T-cell (primary cell): ENCODE results near the gene CPSF4. TPM values are rescaled to one million over a fixed set of nuclear protein-coding genes. Genes with fewer than 3 reads are reported as not detected.

Experiments
- ATAC-seq, 4 experiments: fragments of 200-7000 bp in 3 of 4; fragments of 150-1000 bp in 1 of 4; cut with Tn5 transposase; replicated peaks in 1 of 4; 1 replicate in 3 of 4; 2 replicates in 1 of 4; pipeline ENCODE4 v1.10.0; 2021; ENCODE audit warnings: moderate library complexity in 3 of 4, mild to moderate bottlenecking in 2 of 4, moderate number of reproducible peaks in 1 of 4
- CTCF ChIA-PET, 2 donors: fragments of 300-600 bp; sonication (Branson Sonifier 250); formaldehyde crosslinking; loops; one replicate each; lab custom pipeline; 2022; ENCODE audit warnings: antibody characterized with exemption in 2 of 2; lab: Charles Lee
- POLR2A ChIA-PET, 2 donors: fragments of 300-600 bp; sonication (Branson Sonifier 250); formaldehyde crosslinking; loops; one replicate each; lab custom pipeline; 2022; ENCODE audit warnings: antibody characterized with exemption in 2 of 2; lab: Charles Lee
- DNase-seq, 35 experiments: peaks; one replicate each; pipeline versions ENCODE4 v3.0.0 to v3.0.0-alpha.2; 2013 to 2023
- H3K27ac ChIP-seq: one replicate; pipeline ENCODE4 v1.5.1; 2013; ENCODE audit warnings: low read length
- H3K27me3 ChIP-seq, 2 experiments: replicated peaks in 1 of 2; 1 replicate in 1 of 2; 2 replicates in 1 of 2; pipeline versions ENCODE4 v1.6.1 to v1.7.0; 2013; ENCODE audit warnings: low read length in 1 of 2, mixed read lengths in 1 of 2; ENCODE audit not compliant: control insufficient read depth in 2 of 2, insufficient read depth in 2 of 2; ENCODE audit errors: extremely low read depth in 1 of 2
- H3K36me3 ChIP-seq, 2 donors: 1 replicate in 1 of 2; 2 replicates in 1 of 2; pipeline versions ENCODE4 v1.6.1 to v1.7.0; 2013; ENCODE audit warnings: low read length in 1 of 2; ENCODE audit not compliant: control insufficient read depth in 2 of 2, insufficient read depth in 1 of 2; ENCODE audit errors: extremely low read depth in 1 of 2
- H3K4me1 ChIP-seq, 2 experiments: 1 replicate in 1 of 2; 2 replicates in 1 of 2; pipeline versions ENCODE4 v1.6.1 to v1.7.0; 2013; ENCODE audit warnings: low read length in 2 of 2, mixed read lengths in 1 of 2; ENCODE audit not compliant: insufficient read depth in 2 of 2, control insufficient read depth in 1 of 2; ENCODE audit errors: extremely low read depth in 1 of 2
- H3K4me3 ChIP-seq, 2 donors: 1 replicate in 1 of 2; 2 replicates in 1 of 2; pipeline versions ENCODE4 v1.5.1 to v1.7.0; 2013; ENCODE audit warnings: mild to moderate bottlenecking in 2 of 2, low read length in 1 of 2, moderate library complexity in 1 of 2; ENCODE audit not compliant: control insufficient read depth in 1 of 2; ENCODE audit errors: extremely low read depth in 1 of 2
- H3K9me3 ChIP-seq: 2 replicates; pipeline ENCODE4 v1.7.0; 2013
- H3K27ac Mint-ChIP-seq, 2 donors: one replicate each; pipeline ENCODE4 v1.8.0; 2020 to 2021; ENCODE audit warnings: mild to moderate bottlenecking in 2 of 2, mixed read lengths in 2 of 2
- H3K27me3 Mint-ChIP-seq, 2 donors: one replicate each; pipeline ENCODE4 v1.8.0; 2021 to 2022; ENCODE audit warnings: mixed read lengths in 2 of 2
- H3K36me3 Mint-ChIP-seq: one replicate; pipeline ENCODE4 v1.8.0; 2021; ENCODE audit warnings: mixed read lengths
- H3K4me1 Mint-ChIP-seq, 3 donors: one replicate each; pipeline ENCODE4 v1.8.0; 2020 to 2022; ENCODE audit warnings: mixed read lengths in 3 of 3, mild to moderate bottlenecking in 1 of 3
- H3K4me3 Mint-ChIP-seq, 3 donors: one replicate each; pipeline ENCODE4 v1.8.0; 2020 to 2022; ENCODE audit warnings: mild to moderate bottlenecking in 3 of 3, mixed read lengths in 3 of 3, moderate library complexity in 3 of 3
- H3K9me3 Mint-ChIP-seq, 3 donors: one replicate each; pipeline ENCODE4 v1.8.0; 2020 to 2022; ENCODE audit warnings: mixed read lengths in 3 of 3
- WGBS: methylation state at CpG from one replicate; pipeline ENCODE4 v1.1.5; 2013; ENCODE audit warnings: missing lambda C conversion rate; ENCODE audit not compliant: insufficient coverage; 5-methylcytosine and 5-hydroxymethylcytosine counted together
- total RNA-seq, 35 experiments: library from RNA in 6 of 35; stranded (reverse) in 6 of 35; fragments of 120-200 nt in 1 of 35; gene quantifications; one replicate each; pipeline versions ENCODE4 v1.2.1 to v1.2.4 and lab custom pipeline; 2013 to 2026

The CPSF4 gene
- total RNA-seq, 5 donors from 2014 or later (not counting 1 experiment from before 2014, with no cell fraction given) = 44.4 to 58.1 (median 52.3) TPM

DNA sequence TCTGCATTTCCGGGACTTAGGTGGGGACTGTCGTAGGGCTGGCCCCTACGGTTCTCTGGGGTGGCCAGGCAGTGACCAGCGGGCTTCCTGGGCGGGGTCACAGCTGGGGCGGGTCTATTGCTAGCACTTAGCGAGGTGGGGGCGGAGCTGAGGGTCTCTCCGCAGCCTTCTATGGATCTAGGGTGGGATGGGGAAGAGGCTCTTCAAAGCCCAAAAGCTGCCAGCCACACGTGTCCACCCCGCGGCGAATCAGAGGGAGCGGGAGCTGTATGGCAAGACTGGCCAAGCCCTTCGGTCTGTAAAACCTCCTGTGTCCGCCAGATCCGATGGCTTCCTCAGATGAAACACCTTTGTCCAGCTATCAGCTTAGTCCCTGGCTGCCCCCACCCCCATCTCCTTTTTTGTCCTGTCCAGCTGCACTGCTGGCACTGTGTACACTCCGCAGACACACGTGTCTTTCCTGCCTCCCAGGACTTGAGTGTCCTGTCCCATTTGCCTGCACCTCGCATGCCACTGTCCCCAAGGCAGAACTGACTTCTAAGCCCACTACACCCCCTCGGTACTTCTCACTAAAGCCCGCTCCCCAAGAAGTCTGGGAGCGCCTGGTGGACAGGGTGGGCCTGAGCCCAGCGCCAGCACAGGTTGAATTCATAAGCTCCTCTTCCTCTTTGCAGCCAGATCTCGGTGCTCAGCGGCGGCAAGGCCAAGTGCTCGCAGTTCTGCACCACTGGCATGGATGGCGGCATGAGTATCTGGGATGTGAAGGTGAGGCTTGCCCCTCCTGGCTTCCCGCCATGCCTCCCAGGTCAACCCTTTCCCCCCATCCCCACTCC, 45.2 kb upstream of the CPSF4 start:
- DNase-seq = peak in 1 of 35 experiments; percentile 13
- ChIA-PET POLR2A (interaction anchor here (0.5 to 2.1 kb wide), 5 partner anchors 13 to 26 kb away, joined by 3 to 9 read pairs (median 3); partner anchors contain the start of genes BUD31 (in 1 of the 2) and PDAP1 (in 1 of the 2)), CTCF (interaction anchor here (0.5 to 1.0 kb wide), 6 partner anchors 12 to 1675 kb away, joined by 3 to 5 read pairs (median 4); partner anchors contain the start of genes BUD31 (in 1 of the 2) and PDAP1 (in 1 of the 2))
- Histone ChIP-seq H3K4me3 (peak overlapping the region; percentile 46 to 52), H3K4me1 (peaks cover 8 to 26% of the 10 kb centered on the region in 2 experiments), H3K9me3 (no peaks in the 10 kb centered on the region), H3K27ac (peak overlapping the region; percentile 48), H3K36me3 (peaks cover 22 to 84% of the 10 kb centered on the region in 2 donors), H3K27me3 (no peaks in the 10 kb centered on the region)
- ATAC-seq = no peak
- Mint-ChIP-seq H3K4me3 (peak overlapping the region; percentile 77 to 81 (median 79)), H3K4me1 (peaks cover 18 to 30% (median 26%) of the 10 kb centered on the region in 3 donors), H3K27me3 (no peaks in the 10 kb centered on the region), H3K36me3 (peaks cover 15% of the 10 kb centered on the region), H3K27ac (peak overlapping the region; percentile 88 to 91), H3K9me3 (no peaks in the 10 kb centered on the region)
- 91% methylated on average over 18 of the region's 30 CpGs for WGBS

- CTCF ChIA-PET = interaction anchor here in 1 of 2 donors (0.5 to 0.7 kb wide), 2 partner anchors 56 to 57 kb away, joined by 3 to 4 read pairs; no protein-coding TSS in a partner anchor
- H3K9me3 ChIP-seq = no peaks in the 10 kb centered on the region
- POLR2A ChIA-PET = interaction anchor here (0.8 to 2.1 kb wide), 2 partner anchors 14 to 20 kb away, joined by 3 to 9 read pairs; partner anchors contain the start of genes BUD31 (in 1 of the 2) and PDAP1 (in 1 of the 2)
- WGBS = 82% methylated on average over 4 of the region's 4 CpGs
- Mint-ChIP-seq H3K9me3 (no peaks in the 10 kb centered on the region), H3K27ac (peak overlapping the region; percentile 88 to 91), H3K4me1 (peaks cover 18 to 34% (median 26%) of the 10 kb centered on the region in 3 donors), H3K4me3 (peak overlapping the region in 2 of 3 donors; percentile 77 to 81), H3K36me3 (peaks cover 19% of the 10 kb centered on the region), H3K27me3 (no peaks in the 10 kb centered on the region)
- H3K27me3 ChIP-seq = no peaks in the 10 kb centered on the region
- H3K36me3 ChIP-seq = peaks cover 21 to 87% of the 10 kb centered on the region in 2 donors
- peaks cover 8 to 26% of the 10 kb centered on the region in 2 experiments for H3K4me1 ChIP-seq
- DNase-seq (no peak), ATAC-seq (no peak)
- H3K27ac ChIP-seq = peak overlapping the region; percentile 11
- H3K4me3 ChIP-seq = no peak overlapping the region
Measured at GRCh38 chr7:99394188-99394502, 44.6 kb upstream of the CPSF4 start.

DNA sequence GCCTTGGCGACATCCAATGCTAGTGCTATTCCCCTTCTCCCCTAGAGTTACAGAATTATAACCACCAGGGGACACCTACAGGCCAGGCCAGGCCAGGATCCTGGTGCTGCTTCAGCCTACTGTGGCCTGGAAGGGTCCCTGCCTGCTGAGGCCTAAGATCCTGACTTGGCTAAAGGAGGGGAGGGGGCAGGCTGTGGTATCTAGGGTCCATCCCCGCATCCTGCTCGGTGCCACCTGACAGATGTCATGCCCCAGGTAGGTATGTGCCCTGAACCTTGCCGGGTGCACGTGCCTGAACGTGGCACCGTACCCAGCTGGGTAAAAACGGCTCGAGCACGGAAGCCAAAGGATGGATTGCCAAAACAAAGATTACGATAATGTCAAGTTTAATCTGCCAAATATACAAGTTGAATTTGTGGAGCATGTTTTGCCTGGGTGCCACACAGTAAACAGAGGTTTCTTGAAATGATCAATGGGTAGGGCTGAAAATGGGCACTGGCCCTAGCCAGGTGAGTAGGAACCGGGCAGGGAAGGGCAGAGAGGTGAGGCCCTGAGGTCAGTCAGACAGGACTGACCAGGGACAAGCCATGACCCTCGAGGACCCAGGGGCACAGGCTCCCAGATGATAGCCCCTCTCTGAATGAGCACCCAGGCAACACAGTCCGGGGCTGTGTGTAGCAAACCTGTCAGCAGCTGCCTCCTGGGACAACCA, 43.0 kb upstream of the CPSF4 start:
- CTCF ChIA-PET = no interaction called here
- peaks cover 15% of the 10 kb centered on the region for H3K36me3 Mint-ChIP-seq

GRCh38 chr7:99396418-99397296, 42.1 kb upstream of the CPSF4 start:
- ATAC-seq (no peak), DNase-seq (no peak)
- Histone ChIP-seq H3K9me3 (no peaks in the 10 kb centered on the region), H3K4me3 (no peak overlapping the region), H3K27me3 (no peaks in the 10 kb centered on the region), H3K4me1 (peaks cover 8 to 26% of the 10 kb centered on the region in 2 experiments), H3K27ac (no peak overlapping the region), H3K36me3 (peaks cover 20 to 83% of the 10 kb centered on the region in 2 donors)
- ChIA-PET POLR2A (interaction anchor here in 1 of 2 donors (0.6 kb wide), 1 partner anchor 24 kb away, joined by 3 read pairs; no protein-coding TSS in a partner anchor), CTCF (no interaction called here)
- 76% methylated on average over 7 of the region's 21 CpGs for WGBS
- Mint-ChIP-seq H3K9me3 (no peaks in the 10 kb centered on the region), H3K36me3 (peaks cover 20% of the 10 kb centered on the region), H3K4me1 (peaks cover 24 to 34% (median 30%) of the 10 kb centered on the region in 3 donors), H3K4me3 (no peak overlapping the region), H3K27me3 (no peaks in the 10 kb centered on the region), H3K27ac (peak overlapping the region in 1 of 2 donors; percentile 52)

More for the DNA sequence above, 43.0 kb upstream of the CPSF4 start:
- no peaks in the 10 kb centered on the region for H3K9me3 ChIP-seq
- H3K27me3 ChIP-seq = no peaks in the 10 kb centered on the region
- no peak overlapping the region for H3K4me3 ChIP-seq
- Mint-ChIP-seq H3K4me3 (no peak overlapping the region), H3K27me3 (no peaks in the 10 kb centered on the region), H3K4me1 (peaks cover 19 to 34% (median 28%) of the 10 kb centered on the region in 3 donors), H3K27ac (peak overlapping the region in 1 of 2 donors; percentile 46), H3K9me3 (no peaks in the 10 kb centered on the region)
- ATAC-seq (no peak), DNase-seq (no peak)
- peaks cover 8 to 26% of the 10 kb centered on the region in 2 experiments for H3K4me1 ChIP-seq
- WGBS = 92% methylated on average over 13 of the region's 14 CpGs
- POLR2A ChIA-PET = interaction anchor here in 1 of 2 donors (0.6 kb wide), 1 partner anchor 23 kb away, joined by 3 read pairs; no protein-coding TSS in a partner anchor
- no peak overlapping the region for H3K27ac ChIP-seq
- peaks cover 23 to 84% of the 10 kb centered on the region in 2 donors for H3K36me3 ChIP-seq

- POLR2A ChIA-PET = interaction anchor here in 1 of 2 donors (0.6 kb wide), 1 partner anchor 10 kb away, joined by 3 read pairs; no protein-coding TSS in a partner anchor
Measured at GRCh38 chr7:99397297-99397983, 41.3 kb upstream of the CPSF4 start.

More at GRCh38 chr7:99397297-99397983, 41.3 kb upstream of the CPSF4 start:
- H3K4me3 Mint-ChIP-seq = no peak overlapping the region
- Histone ChIP-seq H3K27me3 (no peaks in the 10 kb centered on the region), H3K36me3 (peaks cover 20 to 82% of the 10 kb centered on the region in 2 donors), H3K4me1 (peaks cover 6 to 20% of the 10 kb centered on the region in 2 experiments), H3K9me3 (no peaks in the 10 kb centered on the region), H3K27ac (no peak overlapping the region), H3K4me3 (no peak overlapping the region)
- 85% methylated on average over 11 of the region's 18 CpGs for WGBS
- peak overlapping the region in 1 of 2 donors; percentile 0 for H3K27ac Mint-ChIP-seq
- no peaks in the 10 kb centered on the region for H3K9me3 Mint-ChIP-seq
- CTCF ChIA-PET = no interaction called here
- no peaks in the 10 kb centered on the region for H3K27me3 Mint-ChIP-seq
- peaks cover 20% of the 10 kb centered on the region for H3K36me3 Mint-ChIP-seq
- H3K4me1 Mint-ChIP-seq = peaks cover 24 to 30% (median 27%) of the 10 kb centered on the region in 3 donors
- DNase-seq (no peak), ATAC-seq (no peak)
